ENCODE results near the gene NADSYN1. TPM values are rescaled to one million over a fixed set of nuclear protein-coding genes. Genes with fewer than 3 reads are reported as not detected.
A peak's percentile ranks its signal among the peaks of the same experiment; 100 is the strongest.

The NADSYN1 gene
- total and polyA plus RNA-seq, 2 of the 13 experiments (the other 11 are each of a cell fraction or from before 2014, with no cell fraction given): 35.7 to 51.5 TPM

- TF ChIP-seq NR2F1 (CRISPR knock-in tag; IDR thresholded peaks at IDR 0.05) (peak in 1 of 2 experiments; percentile 48; a peak in 1 of 4 replicates), HMGA1 (CRISPR knock-in tag; conservative IDR thresholded peaks at IDR 0.05) (no peak), FOSL1 (CRISPR knock-in tag; IDR thresholded peaks at IDR 0.05; ENCODE audit: borderline replicate concordance) (no peak), YEATS4 (CRISPR knock-in tag; IDR thresholded peaks at IDR 0.05; ENCODE audit: borderline replicate concordance) (peak; percentile 87), NRL (CRISPR knock-in tag; IDR thresholded peaks at IDR 0.05; ENCODE audit: borderline replicate concordance) (peak; percentile 89), ATAD3A (CRISPR knock-in tag; IDR thresholded peaks at IDR 0.05) (no peak), ZNF83 (CRISPR knock-in tag; IDR thresholded peaks at IDR 0.05; ENCODE audit: borderline replicate concordance) (0 out of 2 replicates have a peak, but pooled peaks have one; percentile 43), MED8 (CRISPR knock-in tag; IDR thresholded peaks at IDR 0.05; ENCODE audit: insufficient replicate concordance) (no peak), MLLT10 (CRISPR knock-in tag; IDR thresholded peaks at IDR 0.05) (no peak), ELF4 (CRISPR knock-in tag; IDR thresholded peaks at IDR 0.05; ENCODE audit: borderline replicate concordance) (no peak), ZBTB8A (CRISPR knock-in tag; IDR thresholded peaks at IDR 0.05; ENCODE audit: borderline replicate concordance, low read depth) (no peak), ZNF580 (CRISPR knock-in tag; IDR thresholded peaks at IDR 0.05; ENCODE audit: borderline replicate concordance, low read depth) (no peak; the same call in 1 of the 2 replicates), ARID4A (CRISPR knock-in tag; IDR thresholded peaks at IDR 0.05; ENCODE audit: borderline replicate concordance) (peak; percentile 99), ZNF772 (CRISPR knock-in tag; IDR thresholded peaks at IDR 0.05) (no peak; the same call in 1 of the 2 replicates), KLF9 (CRISPR knock-in tag; IDR thresholded peaks at IDR 0.05; ENCODE audit: low read depth) (peak; percentile 80), RNF2 (conservative IDR thresholded peaks at IDR 0.05; ENCODE audit: low read depth) (peak; percentile 37; the same call in 1 of the 2 replicates), ZBTB2 (CRISPR knock-in tag; IDR thresholded peaks at IDR 0.05; ENCODE audit: low read depth) (peak; percentile 50; the same call in 1 of the 2 replicates), PRMT3 (CRISPR knock-in tag; IDR thresholded peaks at IDR 0.05; ENCODE audit: borderline replicate concordance, low read depth) (no peak), ZNF331 (CRISPR knock-in tag; IDR thresholded peaks at IDR 0.05) (peak; percentile 30; the same call in 1 of the 2 replicates)
- TF ChIP-seq, protein P1, sequence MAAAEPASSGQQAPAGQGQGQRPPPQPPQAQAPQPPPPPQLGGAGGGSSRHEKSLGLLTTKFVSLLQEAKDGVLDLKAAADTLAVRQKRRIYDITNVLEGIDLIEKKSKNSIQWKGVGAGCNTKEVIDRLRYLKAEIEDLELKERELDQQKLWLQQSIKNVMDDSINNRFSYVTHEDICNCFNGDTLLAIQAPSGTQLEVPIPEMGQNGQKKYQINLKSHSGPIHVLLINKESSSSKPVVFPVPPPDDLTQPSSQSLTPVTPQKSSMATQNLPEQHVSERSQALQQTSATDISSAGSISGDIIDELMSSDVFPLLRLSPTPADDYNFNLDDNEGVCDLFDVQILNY (CRISPR knock-in tag; conservative IDR thresholded peaks at IDR 0.05): no peak
Measured at GRCh38 chr11:71448257-71449171, 4.5 kb upstream of the NADSYN1 start, which contains the start of gene DHCR7 (continued).
